Activated naive CD8-positive, alpha-beta T cell treated with anti-CD3 and anti-CD28 coated beads, Interleukin-2, amount 50 U/mL, for 16 hours (primary cell): ENCODE results near the gene PRSS12.

Source experiments
- DNase-seq: peaks from one replicate; pipeline ENCODE4 v3.0.0-alpha.2; 2020; ENCODE audit warnings: low read depth, low spot score

PRSS12 gene

DNA sequence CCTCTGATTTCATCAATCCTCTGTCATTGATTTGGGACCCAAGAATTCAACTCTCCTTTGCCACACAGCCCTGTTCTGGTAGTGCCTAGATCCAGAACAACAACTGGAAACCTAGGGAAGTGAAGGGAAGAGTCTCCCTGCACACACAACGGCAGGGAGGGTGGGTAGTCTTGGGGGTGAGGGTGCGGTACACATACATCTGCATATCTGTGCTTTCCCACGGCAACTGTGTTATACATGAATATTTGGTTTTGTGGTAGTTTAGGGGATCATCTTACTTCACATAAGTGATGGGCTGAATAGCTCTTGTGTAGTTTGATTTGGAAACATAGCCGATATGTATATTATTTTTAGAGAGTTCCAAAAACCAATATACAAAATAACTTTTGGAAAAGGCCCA, 3.3 kb upstream of the PRSS12 start:
- no peak for DNase-seq

DNA sequence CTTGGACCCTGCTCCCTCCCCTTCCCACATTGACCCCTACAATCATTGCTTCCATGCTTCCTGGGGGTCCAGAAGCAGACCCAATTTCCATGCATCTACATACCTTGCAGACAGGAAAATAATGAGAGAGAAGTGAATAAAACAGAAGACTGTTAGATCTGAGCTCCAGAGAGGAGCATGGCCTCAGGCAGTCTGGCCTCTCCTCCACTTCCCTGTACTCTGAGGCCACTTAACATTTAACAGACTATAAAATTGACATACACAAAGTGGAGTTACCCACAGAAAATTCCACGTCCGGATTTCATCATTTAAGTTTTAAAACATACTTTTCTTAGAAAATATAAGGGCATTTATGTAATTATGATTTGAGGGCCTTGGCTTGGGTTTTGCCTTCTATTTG, 2.1 kb upstream of the PRSS12 start:
- no peak for DNase-seq

DNA sequence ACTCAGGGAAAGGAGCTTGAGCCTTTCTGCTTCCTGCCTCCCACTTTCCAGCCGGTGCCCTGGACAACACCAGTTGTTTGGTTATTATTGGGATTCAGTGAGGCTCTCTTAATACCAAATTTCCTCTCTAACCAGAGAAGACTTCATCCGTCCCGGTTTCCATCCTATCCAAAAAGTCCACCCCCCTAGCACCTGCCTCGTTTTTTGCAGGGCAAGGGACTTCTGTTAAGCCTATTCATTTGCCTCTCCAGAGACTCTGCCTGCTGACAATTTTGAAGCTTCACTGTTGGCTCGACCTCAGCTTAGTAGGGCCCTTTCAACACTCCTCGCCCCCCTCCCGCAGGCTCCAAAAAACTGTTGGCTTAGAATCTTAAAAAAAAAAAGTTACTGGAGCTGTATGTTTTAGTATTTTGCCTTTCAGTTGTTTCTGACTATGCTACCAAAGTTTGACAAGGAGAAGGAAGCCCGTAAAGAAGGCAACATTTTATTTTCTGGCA, 779 bp upstream of the PRSS12 start:
- DNase-seq = no peak

DNA sequence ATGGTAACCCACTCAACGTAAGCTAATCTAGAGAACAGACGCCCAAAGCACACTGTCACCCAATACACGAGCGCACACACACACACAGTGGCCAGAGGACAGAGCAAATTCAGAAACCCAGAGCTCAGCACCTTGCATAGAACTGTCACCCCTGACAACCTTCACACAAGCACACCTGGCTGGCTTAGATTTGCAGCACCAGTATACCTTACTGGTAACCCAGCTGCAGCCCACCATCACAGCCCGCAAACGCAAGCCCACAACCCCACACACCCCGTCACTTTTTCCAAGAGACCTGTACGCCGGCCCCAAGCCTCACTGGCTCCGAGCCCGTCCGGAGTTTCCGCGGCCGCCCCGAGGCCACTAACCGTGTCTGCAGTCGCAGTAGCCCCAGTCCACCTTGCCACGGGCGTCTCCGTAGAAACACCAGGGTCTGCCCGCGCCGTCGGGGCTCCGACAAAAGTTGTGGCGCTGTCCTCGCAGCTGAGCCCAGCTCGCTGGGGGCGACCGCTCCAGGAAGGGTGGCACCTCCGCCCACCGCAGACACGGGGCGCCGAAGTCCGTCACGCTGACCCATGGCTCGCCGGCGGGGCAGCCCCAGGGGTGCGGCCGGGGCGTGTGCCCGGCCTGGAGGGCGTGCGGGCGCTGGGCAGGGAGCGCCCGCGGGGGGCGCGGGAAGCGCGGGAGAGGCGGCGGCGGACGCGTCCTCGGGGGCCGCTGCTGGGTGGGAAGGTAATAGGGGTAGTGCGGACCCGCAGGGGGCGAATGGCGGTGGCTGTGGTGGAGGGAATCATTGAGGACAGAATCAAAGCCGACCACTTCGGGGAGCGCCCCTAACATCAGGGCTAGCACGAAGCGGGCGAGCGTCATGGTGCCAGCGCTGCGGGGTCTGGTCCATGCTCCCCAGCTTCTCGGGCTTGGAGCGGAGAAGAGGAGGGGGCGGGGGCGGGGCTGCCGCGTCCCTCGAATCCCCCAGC, 664 bp downstream of the PRSS12 start:
- no peak for DNase-seq

DNA sequence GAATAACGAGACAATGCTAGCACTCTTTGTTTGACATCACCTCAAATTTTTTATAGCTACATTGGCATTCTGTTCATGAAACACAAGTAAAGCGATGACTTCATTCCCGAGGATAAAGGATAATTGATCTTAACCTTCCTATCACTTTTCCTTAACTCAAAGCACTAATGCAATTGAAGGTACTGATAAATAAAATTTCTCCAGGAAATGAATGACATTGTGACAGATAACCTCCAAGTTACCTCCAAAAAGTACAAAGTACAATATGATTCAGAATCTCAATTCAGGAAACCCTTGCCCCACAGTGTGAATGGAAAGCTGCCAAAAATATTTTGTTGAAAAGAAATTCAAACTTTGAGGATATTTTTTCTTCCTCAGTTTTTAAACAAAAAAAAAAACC, 1.8 kb downstream of the PRSS12 start:
- DNase-seq = no peak

DNA sequence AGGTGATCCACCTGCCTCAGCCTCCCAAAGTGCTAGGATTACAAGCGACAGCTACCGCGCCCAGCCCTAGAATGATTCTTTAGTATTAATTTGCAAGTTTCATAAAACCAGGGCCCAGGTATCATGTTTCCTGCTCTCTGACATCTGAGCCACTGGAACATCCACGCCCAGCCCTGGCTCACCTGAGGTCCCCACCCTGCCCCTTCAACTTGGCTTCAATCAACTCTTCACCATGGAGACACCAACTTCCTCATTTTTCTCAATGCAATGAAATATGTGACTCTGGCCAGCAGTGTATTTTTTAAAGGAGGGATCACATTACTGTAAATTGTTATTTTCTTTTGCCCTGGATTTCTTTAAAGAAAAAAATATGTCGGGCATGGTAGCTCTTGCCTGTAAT, 3.9 kb downstream of the PRSS12 start:
- DNase-seq = no peak

DNA sequence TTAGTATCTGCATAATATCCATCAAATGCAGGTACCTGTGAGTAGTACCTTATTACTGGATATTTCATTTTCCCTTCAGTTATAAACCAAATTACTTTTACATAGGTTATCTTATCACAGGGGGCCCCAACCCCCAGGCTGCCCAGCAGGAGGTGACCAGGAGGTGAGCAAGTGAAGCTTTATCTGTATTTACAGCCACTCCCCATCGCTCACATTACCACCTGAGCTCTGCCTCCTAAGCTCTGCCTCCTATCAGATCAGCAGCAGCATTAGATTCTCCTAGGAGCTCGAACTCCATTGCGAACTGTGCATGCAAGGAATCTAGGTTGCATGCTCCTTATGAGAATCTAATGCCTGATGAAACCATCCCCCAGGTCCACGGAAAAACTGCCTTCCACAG, 6.3 kb downstream of the PRSS12 start:
- DNase-seq = no peak

DNA sequence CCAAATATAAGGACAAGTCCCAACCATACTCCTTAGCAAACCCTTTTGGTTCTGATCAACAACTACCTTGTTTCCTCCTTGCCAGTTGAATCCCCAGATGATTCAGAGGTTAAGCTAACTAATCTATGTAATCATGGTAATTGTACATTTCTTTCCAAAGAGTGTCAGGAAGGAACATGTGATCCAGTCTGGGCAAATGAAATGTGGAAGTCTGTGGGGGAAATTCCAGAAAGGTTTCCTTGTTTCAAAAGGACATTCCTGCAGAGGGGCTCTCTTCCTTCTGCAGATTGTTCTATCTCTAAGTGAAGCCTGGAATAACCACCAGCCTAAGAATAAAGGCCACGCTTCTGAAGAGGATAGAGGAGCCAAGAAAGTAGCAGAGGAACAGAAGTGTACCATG, 7.0 kb downstream of the PRSS12 start:
- DNase-seq = no peak

DNA sequence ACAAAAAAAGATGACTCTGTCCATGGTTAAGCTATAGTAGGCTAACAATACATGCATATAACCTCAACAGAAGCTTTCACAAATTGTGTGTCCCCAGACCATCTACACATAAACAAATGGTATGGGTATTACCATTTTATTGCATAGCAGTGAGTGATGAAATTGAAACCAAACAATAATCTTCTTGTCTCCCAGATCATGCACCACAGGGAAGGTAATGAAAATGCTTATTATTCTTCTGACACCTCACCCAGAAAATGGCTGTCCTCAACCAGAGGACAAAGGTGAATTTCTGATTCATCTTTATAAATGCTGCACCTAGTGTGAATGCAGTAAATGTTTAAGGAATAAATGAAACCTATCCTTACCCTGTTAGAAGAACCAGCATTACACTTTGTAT, 8.0 kb downstream of the PRSS12 start:
- no peak for DNase-seq

DNA sequence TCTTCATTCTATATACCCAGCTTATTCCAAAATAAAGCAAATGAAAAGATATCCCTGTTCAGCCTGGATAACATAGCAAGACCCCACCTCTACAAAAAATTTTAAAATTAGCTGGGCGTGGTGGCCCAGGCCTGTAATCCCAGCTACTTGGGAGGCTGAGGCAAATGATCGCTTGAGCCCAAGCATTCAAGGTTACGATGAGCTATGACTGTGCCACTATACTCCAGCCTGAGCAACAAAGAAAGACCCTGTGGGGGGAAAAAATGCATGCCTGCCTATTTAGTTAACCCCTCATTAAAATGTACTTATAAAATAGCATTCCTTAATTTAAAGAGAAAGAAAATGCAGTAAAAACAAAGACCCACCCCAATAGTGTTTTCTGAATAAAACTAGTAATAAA, 9.3 kb downstream of the PRSS12 start:
- no peak for DNase-seq

DNA sequence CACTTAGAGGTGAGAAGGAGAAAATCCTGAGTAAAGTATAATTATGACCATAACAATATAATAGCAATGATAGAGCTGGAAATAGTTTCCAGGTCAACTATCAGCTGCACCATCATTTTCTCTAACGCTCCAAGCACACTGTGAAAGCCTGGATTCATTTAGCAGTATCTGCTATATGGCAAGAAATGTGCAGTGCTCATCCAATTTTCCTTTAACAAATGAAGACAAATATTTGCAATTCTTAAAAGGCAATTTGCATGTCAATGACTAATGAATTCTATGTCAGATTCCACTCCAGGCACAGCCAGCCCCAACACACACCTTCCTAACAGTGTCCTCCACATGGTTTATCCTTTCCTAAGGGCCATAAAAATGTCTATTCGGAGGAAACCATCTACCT, 12.7 kb downstream of the PRSS12 start:
- DNase-seq = no peak

DNA sequence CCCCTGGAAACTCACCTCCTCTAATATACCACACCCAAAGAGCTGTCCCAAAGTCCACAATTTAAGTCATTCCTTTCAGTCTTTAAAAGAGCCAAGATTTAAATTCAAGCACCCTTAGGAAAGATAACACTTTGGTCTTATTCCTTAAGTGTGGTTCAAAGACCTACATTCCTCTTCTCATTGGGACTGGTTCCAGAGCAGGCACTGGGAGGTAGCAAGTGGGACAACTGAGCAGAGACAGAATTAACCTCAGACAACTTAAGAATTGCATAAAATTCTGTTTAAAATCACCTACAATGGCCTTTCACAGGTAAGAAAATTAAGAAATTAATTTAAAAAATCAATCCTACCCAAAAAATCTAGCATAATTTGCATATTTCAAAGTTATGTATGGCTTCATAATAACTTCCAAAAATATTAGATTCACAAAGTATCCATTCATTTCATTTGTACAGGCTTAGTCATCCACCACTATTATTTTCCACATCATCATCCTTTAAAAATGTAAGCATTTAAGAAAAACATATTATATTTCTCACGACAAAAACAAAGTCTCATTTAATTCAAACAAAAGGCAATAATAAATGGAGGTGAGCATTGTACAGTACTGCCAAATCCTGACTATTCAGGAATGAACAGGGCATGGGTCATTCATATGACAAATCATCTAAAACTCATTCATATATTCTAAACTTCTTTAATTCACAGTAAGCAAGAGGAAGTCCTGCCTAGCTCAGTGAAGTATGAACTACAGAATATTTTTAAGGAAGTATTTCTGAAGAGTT, 13.6 kb downstream of the PRSS12 start:
- no peak for DNase-seq

DNA sequence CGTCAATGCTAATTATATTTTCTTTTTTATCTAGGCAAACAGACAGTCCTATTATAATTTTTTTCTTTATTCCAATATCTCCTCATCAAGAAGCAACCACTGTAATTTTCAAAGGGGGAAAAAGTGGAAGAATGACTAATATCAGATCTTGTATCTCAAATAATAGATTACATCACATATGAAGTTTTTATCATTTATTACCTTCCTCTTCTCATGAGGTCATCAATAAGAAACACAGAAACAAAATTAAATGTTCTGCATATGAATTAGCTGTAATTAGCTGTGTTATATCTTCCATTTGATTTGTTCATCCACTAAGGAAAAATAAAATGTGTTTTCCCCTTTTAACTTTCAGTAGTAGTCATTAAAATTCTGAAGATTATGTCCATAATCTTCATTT, 14.3 kb downstream of the PRSS12 start:
- DNase-seq = no peak

DNA sequence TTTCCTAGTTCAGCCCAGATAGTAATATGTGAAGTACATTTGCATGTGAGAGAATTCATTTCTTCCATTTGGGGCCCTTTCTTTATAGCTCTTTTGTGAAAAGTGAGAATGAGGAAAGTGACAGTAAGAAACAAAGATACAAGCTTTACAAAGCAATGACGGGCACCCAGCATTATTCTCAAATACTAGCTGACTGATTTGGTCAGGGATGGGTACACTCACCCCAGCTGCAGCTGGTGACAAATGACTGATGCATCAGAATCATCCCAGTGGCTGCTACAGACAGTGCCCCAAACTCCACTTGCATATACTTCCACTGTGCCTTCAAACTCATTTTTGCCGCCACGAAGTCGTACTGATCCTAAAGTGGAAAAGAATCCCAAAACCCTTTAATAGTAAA, 14.8 kb downstream of the PRSS12 start:
- no peak for DNase-seq

DNA sequence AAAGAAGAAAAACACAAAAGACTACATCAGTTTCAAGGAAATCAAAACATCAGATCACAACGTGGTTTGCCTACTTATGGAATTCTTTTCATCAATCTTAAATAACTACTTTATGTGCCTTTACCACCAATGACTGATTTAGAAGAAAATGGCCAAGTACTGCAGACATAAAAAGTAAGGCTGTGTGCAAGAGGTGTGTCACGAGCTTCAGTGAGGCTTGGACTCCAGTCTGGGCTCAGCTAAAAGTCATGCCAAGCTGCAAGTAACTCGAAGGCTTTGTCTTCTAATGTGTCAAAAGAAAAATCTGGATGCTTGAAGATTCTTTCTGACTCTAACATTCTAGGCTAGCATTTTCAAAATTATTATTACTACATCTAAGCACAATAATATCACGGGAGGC, 17.0 kb downstream of the PRSS12 start:
- DNase-seq = no peak

DNA sequence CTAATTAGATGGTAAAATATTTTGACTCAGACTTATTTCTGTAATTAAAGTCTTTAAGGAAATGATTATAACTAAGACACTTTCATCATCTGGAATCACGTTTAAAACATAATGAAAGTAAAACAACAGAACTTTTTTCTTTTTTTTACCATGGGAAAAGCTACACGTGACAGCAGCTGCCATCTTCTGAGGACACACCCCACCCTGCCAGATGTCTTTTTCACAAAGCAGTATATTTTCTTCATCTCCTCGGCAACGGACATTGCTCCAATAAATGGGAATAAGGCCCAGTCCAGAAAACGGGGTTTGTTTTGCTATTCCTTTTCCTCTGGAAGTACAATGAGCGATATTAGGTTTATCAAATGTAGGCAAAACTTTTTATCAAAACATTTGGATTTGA, 17.5 kb downstream of the PRSS12 start:
- no peak for DNase-seq

DNA sequence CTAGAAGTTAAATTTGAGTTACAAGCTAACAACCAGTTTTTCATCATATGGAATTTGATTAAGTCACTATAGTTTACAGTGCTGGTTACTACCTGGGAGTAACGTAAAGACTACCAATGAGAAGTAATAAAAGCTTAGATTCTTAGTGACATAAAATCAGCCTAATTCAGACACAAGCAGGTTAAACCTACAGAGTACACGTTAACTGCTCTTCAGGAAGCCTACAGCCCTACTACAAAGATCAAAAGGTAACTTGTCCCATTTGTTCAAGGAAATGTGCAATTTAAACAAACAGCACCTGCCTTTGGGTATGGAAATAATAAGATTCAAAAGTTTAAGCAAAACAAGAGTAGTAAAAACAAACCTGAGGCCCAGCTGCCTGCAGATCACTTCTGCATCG, 21.5 kb downstream of the PRSS12 start:
- DNase-seq = no peak

DNA sequence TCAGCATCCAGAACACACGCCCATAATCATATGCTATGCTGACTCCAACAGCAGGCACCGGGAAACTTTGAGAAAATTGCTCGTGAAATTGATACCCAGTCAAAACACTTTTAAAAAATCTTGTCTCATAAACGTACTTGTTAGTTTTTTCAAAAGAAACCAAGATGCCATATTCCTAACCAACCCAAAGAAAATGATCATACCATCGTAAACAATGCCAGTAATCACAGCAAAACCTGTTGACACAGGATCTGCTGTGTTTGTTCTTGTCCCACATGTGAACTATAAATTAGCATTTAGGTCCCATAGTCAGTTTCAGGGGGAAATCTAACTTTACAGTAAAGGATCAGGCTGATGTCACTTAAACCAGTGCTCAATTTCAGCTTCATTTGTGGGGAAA, 23.0 kb downstream of the PRSS12 start:
- DNase-seq = no peak

DNA sequence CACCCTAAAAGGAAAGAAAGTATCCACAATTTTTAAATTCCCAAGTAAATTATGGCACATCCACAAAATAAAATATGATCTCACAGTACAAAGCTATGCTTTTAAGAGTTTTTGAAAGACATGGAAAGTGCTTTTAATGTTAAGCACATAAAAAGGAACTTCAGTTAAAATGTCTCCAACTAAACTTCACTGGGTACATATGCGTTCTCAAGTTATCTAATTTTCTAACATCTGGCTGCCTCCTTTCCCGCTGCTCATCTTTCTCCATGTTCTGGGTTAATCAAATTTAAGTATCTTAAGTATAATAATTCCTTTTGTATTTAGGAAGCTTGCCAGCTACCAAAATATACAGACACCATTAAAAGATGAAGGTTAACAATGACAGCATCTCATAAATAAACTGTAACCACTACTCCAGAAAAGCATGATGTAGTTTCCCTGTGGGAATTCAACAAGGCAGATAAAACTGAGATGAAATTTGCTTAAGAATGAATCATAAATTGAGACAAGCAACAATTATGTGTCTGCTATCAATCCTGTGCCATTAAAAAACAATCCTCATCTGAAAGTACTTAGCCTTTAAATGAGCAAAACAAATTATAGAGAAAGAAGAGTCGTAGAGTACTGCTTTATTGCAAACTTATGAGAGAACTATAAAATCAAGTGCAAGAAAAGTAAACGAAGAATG, 25.1 kb downstream of the PRSS12 start:
- DNase-seq = no peak

DNA sequence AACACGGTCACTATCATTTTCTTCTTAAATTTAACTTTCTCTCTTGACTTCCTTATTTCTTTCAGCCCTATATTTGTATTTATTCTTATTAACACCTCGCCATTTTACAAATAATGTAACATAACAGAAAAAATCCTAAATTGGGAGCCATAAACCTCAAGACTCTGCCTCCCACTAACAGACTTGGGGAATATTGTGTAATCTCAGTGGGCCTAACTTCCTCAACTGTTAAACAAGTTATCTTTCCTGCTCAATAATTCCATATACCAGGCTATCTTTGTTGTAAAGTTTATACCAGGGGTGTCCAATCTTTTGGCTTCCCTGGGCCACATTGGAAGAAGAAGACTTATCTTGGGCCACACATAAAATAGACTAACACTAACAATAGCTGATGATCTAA, 26.2 kb downstream of the PRSS12 start:
- no peak for DNase-seq

DNA sequence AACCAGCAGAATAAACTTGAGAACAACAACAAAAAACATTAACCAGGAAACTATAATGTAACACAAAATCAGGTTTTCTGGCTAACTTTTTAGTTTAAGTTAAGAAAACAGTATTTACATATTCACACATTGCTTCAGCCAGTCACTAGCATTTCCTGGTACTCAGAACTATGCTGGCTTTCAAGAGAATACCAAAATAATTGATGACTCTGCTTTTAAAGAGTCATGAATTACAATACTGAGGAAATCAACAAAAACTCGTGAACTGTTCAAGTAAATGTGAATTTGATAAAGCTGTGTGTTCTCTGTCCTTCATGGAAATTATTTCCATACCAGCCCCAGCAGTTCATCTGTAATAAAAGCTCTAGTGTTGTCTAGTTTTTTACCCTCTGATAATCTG, 27.4 kb downstream of the PRSS12 start:
- no peak for DNase-seq

DNA sequence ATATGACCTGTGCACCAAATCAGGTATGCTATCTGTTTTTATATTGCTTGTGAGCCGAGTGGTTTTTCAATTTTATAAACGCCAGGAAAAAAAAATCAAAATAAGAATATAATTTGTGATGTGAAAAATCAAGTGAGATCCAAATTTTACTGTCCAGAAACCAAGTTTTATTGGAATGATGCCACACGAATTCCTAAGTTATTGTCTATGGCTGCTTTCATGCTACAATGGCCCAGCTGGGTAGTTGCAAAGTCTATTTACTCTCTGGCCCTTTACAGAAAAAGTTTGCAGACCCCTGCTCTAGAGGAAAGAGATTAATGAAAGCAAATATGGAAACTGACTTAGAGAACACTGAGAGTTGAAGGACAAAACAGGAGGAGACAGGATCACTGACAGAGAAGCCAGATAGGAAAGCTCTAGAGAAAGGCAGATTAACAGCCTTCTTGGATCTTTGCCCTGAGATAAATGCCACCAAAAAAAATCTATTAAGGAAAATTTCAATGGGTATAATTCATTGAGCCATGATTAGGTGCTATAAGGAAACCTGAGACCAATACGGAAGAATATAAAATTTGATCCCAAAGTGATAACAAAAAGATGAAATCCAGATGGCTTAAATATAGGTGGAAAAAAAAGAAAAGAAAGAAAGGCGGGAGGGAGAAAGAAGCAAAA, 29.8 kb downstream of the PRSS12 start:
- DNase-seq = no peak
